GM18873 (cell line): Measurements from ENCODE around the gene PALM2AKAP2.

Source experiments
- ATAC-seq: cut with Tn5 transposase; IDR thresholded peaks from one replicate; pipeline ENCODE4 v1.9.1; 2021; ENCODE audit warnings: mild to moderate bottlenecking, moderate library complexity, moderate number of reproducible peaks; ENCODE audit not compliant: unreplicated experiment, low FRiP score

Gene PALM2AKAP2

DNA sequence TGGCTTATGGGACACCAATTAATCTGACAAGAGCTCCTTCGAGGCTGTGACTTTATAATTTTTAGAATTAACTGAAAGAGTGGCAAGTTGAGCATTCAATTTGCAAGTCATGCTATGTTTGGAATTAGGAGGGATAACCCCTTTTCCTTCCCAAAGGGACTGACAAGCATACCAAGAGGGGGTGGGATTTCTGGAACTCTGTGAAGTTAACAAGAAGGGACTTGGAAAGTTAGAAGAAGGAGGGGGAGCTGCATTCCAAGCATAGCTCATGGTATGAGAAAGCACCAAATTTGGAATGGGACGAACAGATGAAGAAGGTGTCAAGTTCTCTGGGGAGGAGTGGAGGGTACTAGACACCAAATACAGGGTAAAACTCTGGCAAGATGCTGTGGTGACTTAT, 8.9 kb upstream of the PALM2AKAP2 start:
- no peak for ATAC-seq

DNA sequence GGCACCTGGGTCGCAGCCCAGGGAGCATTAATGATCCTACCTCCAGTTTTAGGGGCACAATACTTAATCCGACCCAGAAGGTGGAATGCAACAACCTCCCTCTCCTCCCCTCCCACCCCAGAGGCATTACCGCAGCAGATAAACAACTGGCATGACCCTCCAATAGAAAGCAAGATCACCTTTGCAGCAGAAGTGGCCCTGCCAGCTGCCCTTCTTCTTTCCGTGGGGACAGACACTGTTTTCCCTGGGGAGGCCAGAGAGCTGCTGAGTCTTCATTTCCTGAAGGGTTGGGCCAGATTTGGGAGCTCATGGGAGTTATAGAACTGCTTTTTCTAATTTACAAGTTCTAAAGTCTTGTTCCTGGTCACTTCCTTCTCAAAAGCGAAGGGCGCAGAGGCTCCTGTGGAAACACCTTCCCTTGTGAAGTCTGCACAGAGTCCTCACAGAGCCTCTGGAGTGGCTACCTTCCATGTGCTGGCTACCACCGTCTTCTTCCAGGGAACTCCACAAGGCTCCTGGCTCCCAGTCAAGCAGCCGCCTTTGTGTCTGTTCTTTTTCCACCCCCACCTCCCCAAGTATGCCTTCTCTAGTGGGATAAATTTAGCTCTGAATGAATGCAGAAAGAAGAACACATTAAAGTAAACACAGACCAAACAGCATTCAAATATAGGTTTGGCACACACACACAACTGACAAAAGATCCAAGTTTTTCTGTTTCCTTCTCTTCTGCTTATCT, 8.0 kb upstream of the PALM2AKAP2 start:
- no peak for ATAC-seq

DNA sequence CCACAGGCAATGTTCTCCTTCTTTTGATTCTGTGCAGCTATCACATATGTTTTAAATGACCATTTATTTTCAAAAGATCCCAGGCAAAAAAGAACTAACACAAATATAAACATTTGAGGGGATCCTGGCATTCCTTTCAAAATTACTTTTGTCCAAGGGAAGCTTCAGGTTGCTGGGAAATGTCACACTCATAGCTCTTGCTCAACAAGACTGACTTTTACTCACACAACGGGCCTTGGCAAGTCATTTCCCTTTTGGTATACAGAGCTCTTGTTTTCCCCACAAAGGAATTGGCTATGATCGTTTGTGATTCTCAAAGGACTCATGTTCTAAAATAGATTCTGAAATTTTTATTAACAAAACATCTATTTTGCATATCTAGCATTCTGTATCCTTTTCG, 4.5 kb upstream of the PALM2AKAP2 start:
- no peak for ATAC-seq

DNA sequence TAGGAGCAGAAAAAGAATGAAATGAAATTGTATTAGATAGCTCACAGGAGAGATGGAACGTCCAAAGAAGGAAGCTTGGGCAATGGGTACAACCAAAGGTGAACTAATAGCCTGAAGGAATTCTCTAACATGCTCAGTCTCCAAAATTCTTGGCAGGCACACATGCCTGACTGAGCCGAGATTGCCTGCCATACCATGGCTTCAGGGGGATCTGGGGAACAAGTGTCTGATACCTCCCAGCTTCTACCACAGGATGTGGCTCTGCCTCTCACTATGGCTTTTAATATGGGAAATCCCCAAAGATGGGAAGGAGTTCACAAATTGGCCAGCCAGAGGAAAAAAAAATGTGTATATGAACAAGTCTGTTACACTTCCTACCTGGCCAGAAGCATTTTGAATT, 3.6 kb upstream of the PALM2AKAP2 start:
- ATAC-seq: no peak

DNA sequence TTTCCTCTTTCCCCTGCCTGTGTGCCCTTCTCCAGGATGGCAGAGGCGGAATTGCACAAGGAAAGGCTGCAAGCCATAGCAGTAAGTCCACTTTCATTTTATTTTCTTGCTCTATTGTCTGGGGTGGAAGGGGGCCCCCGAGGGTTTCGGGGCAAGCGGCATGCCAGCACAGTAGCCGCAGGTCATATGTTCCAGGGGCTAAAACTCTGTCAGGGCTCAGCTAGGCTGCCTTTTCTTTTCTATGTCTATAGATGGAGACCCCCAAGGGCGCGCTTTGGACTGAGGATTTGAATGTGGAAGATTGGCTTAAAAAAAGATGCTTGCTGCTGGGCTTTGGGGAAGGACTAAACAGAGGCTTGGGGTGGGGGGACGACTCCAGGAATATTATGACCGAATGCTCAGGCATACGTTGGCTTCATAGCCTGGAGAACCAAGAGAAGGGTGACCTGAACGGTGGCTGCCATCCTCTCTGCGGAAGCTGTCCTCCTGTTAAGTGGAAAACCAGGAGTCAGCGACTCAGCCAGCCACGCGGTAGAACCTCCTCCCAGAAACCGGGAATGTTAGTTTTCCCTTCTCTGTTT, 545 bp downstream of the PALM2AKAP2 start:
- ATAC-seq: no peak

DNA sequence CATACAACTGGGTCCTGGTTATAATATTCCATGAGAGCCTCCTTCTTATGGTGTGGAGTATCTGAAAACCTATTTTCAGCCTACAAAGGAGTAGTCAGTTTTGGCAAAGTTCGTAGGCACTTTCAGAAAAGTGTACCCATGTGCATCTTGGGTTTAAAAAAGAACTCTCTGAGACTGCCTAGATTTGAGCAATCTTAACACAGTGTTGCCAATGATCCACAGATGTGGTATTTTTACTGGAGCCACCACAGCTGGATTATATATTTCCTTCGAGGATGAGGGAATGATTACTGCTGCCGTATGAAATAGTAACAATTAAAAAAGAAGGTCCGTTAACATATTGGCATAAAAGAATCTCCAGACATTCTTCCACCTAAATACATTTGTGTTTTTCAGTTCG, 1.1 kb downstream of the PALM2AKAP2 start:
- ATAC-seq: no peak

DNA sequence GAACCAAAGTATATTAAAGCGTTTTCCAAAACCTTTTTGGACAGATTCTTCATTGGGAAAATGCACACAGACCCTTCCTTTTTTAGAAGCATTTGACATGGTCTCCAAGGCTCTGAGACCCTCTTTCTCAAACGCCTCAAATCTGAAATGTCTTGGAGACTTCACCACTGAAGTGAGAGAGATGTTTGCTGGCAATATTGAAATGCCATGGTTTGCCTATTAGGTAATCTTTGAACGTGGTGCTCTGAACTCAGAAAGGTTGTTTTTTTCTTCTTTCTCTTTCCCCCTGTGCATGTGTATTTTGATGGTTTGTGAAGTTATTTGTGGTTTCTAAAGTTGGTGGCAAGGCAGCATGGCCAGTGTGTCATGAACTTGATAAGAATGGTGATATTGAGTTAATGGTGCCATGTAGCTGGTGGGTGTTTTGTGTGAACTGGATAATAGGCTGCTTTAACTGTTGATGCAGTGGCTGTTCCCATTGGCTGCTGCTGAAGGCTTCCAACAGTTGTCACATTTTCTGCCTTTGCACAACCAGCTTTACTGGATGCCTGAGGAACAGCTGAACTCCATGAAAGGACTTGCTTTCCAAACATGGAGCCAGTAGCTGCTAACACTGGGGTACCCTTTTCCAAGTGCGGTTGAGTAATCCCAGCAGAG, 1.7 kb downstream of the PALM2AKAP2 start:
- no peak for ATAC-seq

DNA sequence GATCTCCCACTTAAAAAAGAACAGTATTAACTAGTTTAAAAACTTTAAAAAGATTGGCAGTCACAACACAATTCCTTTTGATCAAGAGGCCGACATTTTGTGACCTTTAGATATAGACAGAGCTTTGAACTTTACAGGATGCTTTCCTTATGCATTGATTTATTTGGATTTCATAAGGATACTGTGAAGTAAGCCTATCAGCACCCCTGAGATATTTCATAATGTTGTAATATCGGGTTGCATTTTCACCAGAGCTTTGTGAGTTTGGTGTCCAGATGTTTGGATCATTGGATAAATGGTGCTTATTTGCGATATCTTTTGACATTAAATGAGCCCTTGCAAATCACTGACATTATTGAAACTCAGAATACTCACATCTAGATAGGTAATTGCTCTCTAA, 7.7 kb downstream of the PALM2AKAP2 start:
- ATAC-seq: no peak

DNA sequence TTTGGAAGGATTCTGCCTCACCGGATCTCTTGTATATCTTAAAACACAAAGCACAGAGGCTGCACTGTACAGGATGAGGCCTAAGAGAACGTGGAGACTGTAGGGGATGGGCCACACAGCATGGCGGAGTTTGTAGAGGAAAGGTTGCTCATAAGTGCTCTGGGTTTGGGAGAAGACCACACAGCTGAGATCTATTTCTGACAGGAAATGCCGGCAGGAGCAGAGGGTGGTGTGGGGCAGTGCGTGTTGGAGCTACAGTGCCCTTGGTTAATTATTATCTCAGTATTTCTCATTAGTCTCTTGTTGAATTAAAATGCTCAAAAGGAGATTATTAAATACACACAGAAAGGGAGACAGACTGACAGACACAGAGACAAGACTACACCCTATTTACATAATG, 9.6 kb downstream of the PALM2AKAP2 start:
- ATAC-seq: no peak

DNA sequence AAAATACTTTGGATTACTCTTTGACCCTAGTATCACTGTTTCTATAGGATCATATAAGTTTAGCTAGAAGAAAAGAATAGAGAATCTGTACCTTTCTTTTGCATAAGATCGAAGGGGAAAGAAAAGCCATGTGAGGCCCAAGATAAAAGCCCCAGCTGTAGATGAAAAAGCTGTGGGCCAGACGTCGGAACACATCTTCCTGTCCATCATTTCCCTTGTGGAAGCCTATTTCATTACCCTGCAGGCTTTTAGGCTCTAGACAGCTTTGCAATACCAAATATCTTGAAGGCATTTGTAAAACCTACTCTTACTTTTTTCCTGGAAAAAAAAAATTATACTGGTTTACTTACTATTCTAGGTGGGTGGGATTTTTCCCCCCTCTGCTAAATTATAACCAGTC, 10.0 kb downstream of the PALM2AKAP2 start:
- ATAC-seq: no peak

DNA sequence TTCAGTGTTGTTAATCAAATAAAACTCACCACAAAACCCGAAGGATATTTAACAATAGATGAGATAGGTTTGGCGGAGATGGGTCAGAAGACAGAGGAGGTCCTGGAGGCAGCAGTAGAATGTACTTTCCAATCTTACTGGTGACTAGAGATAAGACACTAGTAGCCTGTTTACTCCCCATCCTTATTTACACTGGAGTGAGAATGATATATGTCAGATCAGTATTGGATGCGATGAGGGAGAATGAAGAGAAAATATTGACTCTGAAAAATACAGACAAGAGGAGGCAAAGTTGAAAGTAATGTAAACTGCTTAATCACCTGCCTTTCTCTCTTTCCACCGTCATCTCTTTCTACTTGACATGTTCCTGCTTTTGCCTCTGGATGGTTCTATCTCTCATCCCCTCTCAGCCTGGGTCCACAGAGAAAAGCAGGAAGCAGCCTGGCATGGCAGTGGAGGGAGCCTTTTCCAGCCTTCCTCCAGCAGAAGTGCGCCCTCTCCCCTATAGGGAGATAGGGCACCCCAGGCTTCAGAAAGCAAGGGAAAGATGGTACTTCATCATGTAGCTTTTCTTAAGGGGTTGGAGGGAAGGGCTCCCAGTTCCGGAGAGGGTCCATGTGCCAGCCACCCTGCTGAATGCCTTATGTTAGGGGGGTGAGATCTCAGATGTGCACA, 11.1 kb downstream of the PALM2AKAP2 start:
- ATAC-seq: no peak

DNA sequence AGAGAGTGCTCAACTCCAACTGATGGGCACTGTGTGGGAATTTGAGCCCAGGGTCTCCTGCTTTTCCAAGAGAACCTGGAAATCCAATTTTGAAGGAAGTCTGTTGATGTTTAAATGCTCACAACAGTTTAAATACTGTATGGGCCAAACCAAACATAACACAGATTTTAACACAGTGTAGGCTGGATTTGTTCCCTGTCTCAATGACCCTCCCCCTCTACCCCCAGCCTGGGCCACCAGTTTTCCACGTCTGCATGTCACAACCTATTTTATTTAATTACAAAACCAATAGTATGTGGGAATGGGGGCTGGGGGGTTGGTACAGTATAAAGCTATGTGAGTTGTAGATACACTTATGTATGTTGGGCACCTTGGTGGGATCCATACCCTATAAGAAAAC, 11.7 kb downstream of the PALM2AKAP2 start:
- ATAC-seq: no peak

DNA sequence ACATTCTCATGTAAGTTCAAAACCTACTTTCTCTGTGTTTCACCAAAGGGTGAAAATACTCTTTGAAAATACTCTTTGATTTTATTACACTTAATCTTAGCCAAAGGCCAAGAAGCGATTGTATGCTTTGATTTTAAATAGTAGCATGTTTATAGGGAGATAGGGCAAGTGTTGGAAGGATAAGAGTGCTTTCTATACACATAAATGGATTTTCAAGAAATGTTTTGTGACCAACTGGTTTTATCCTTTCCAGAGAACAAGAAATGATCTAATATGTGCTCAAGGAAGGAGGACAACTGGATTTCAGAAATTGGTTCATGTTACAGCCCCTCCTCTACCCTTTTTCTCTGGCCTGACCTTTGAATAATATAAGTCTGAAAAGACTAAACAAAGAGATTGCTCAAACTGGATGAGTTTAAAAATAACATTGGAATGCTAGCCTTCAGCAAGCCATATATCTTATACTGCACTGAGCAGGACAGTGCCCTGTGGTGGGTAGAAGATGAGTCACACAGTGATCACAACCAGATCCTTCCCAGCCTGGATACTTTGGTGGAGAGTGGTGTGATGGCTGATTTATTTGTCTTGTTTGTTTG, 13.1 kb downstream of the PALM2AKAP2 start:
- no peak for ATAC-seq

DNA sequence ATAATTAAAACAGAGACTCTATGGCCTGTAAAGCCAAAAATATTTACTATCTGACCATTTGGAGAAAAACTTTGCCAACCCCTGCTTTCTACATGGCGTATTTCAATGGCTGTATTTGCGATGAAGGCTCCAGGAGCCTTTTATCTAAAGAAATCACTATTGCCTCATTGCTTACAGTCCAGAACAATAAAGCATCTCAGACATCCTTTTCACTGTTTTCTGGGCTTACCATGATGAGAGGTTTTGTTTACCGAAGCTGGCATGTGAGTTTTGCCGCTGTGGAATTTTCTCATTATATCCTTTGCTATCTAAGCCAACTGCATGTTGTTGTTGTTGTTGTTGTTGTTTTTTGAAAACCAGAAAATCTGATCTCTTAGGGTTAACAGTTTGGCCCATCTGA, 13.9 kb downstream of the PALM2AKAP2 start:
- no peak for ATAC-seq

DNA sequence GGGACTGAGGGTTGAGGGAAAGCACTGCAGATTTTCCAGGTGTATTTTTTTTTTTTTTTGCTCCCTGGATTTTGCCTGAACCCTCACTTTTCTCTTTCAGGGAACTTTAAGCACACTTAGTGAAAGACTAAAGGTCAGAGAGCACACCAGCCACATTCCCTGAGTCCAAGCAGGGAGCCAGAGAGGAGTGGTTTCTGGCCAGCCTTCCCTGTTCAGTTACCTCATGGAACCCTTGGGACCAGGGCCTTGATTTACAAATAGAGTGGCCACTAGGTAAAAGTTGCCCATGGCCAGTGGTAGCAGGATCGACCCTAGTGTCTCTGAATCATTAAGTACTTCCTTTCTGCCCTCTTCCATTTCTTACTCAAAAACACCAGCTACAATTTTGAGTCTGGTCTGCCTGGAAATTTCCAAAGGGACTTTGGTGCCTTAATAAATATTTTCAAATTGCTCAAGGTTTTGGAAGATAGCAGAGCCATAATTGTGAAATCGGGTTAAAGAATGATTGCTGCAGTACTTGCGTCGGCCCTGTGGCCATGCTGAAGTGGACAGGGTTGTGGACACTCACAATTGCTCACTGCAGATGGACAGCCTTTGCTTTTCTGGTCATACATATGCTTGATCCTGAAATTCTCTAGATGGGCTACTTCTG, 14.5 kb downstream of the PALM2AKAP2 start:
- no peak for ATAC-seq

DNA sequence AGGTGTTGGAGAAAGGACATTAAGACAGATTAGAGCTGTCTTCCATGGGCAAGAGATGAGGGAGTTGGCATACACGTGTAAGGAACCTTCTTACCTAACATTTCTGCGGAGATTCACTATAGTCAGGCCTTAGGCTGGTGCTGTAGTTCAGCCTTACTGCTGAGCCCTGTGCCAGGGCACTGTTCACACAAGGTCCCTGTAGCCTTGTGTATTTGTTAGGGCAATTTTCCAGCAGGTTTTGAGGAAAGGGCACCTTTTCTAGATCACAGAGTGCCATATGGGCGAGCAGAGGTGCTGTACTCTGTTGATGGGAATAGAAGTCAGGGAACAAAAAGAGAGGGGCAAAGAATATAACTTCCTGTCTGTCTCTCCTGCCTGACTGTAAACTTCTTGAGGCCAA, 15.6 kb downstream of the PALM2AKAP2 start:
- no peak for ATAC-seq

DNA sequence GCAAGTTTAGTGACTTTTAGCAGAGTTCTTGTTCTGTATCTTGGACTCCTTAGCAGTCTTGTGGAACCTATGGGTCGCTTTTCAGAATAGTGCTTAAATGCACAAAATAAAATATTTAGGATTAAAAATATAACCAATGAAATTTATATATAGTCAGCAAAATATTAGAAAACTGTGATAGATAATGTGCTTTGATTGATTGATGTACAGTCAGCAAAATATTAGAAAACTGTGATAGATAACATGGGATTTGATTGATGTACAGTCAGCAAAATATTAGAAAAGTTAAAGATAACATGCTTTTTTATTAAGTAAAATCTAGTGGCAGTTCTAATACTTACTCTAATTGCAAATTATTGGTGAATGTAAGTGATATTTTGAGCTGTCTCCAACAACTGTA, 16.1 kb downstream of the PALM2AKAP2 start:
- no peak for ATAC-seq

DNA sequence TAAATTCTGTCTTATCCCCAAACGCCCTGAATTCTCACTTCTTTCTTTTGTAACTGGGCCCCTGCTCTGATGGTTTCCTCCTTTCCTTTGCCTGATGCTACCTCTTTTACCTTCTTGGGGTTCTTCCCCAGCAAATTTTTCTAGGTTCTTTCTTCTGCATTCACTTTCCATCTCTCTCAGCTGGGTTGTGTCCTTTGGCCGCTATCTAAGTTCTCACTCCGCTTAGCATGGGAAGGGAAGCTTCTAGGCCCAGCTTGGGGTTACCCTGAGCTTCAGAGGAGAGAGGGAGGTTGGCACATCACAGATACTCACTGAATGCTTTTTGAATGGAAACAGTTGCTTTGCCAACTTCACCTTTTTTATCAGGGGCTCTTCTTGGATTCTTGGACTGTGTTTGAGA, 17.0 kb downstream of the PALM2AKAP2 start:
- ATAC-seq: no peak

DNA sequence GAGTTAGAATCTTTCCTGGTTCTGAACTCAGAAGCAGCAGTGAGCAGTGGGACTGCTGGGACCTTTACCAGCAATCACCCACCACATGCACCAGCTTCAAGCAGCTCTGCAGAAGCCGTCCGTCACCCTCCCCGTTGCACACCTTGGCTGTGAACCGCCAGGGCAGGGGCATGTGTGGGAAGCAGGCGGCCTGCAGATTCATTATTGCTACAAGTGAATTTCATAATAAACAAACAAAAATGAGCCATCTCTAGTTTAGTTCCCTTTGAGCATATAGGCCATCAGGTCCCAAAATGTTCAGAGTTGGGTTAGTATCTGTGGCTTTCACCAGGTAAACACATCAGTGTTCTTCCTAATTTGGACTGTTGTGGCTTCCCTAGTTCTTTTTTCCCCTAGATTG, 17.5 kb downstream of the PALM2AKAP2 start:
- no peak for ATAC-seq

DNA sequence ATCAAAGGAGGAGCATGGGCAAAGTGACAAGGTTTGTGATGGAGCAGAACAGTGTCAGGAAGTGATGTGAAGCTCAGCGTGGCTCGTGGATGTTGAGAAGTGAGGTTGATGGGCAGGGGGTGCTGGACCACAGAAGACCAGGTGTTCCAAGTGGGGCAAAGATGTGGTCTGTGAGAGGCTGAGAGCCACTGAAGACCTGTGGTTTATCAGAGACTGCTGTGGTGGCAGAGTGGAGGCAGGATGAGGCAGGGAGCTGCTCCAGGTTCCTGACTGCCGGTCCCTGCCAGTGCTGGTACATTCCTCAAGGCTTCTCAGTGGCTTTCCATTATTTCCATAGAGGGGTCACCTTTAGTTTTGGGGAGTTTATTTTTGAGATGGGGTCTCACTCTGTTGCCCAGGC, 19.1 kb downstream of the PALM2AKAP2 start:
- ATAC-seq: no peak

DNA sequence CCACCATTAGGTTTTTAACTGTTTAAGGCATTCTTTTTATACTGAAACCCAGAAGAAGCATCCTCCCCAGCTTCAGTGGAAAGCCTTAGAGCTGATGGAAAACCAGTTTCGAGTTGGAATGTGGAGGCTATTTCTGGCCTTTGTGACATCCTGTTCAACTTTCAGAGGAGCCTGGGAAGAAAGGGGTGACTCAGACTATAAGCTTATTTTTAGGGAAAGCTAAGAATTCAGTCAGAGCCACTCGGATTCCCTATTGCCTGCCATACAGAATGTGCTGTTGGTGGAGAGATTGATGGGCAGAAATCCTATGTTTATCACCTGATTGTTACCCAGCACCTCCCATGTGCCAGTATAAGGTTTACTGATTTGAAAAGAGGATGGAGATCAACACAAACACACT, 19.8 kb downstream of the PALM2AKAP2 start:
- ATAC-seq: no peak
